PC-3 (cell line): ENCODE data around the gene MPPED1. TPM values are rescaled to one million over a fixed set of nuclear protein-coding genes. Genes with fewer than 3 reads are reported as not detected.

ENCODE experiments used
- ATAC-seq: fragments of 200-7000 bp; cut with Tn5 transposase; 2 replicates; pipeline ENCODE4 v1.9.1; 2020; ENCODE audit warnings: mild to moderate bottlenecking, moderate library complexity
- BruUV-seq: library from RNA; stranded (reverse); fragments of 400-500 nt; replicated peaks from 2 replicates; lab custom pipeline; 2021; lab: Mats Ljungman, UMichigan
- CTCF ChIA-PET: fragments of 300-600 bp; sonication (Branson Sonifier 250); formaldehyde crosslinking; loops from one replicate; lab custom pipeline; 2022; ENCODE audit warnings: antibody characterized with exemption; lab: Charles Lee
- POLR2A ChIA-PET: fragments of 300-600 bp; sonication (Branson Sonifier 250); formaldehyde crosslinking; loops from one replicate; lab custom pipeline; 2022; ENCODE audit warnings: antibody characterized with exemption; ENCODE audit not compliant: unreplicated experiment; lab: Charles Lee
- DNase-seq: peaks from one replicate; pipeline ENCODE4 v3.0.0-alpha.2; 2015
- H2AFZ ChIP-seq: fragments of 300-600 bp; sonication (generic); 2 replicates; pipeline ENCODE4 v1.6.0; 2016; ENCODE audit warnings: antibody characterized with exemption, low read length
- H3F3A ChIP-seq: fragments of 300-600 bp; sonication (generic); one replicate; pipeline ENCODE4 v1.6.0; 2017; ENCODE audit warnings: antibody characterized with exemption, low read length, control low read depth, mild to moderate bottlenecking; ENCODE audit not compliant: unreplicated experiment
- H3K27ac ChIP-seq: fragments of 300-600 bp; sonication (generic); 2 replicates; pipeline ENCODE4 v1.5.1; 2016; ENCODE audit warnings: mild to moderate bottlenecking, low read length
- H3K27me3 ChIP-seq: fragments of 300-600 bp; sonication (generic); 2 replicates; pipeline ENCODE4 v1.6.1; 2016; ENCODE audit warnings: low read length, mixed read lengths
- H3K36me3 ChIP-seq: fragments of 300-600 bp; sonication (generic); 2 replicates; pipeline ENCODE4 v1.6.1; 2016; ENCODE audit warnings: low read depth, mixed run types, low read length, mixed read lengths
- H3K4me1 ChIP-seq: fragments of 300-600 bp; sonication (generic); 2 replicates; pipeline ENCODE4 v1.5.1; 2016; ENCODE audit warnings: low read length; ENCODE audit not compliant: insufficient read depth
- H3K4me2 ChIP-seq: fragments of 300-600 bp; sonication (generic); 2 replicates; pipeline ENCODE4 v1.6.0; 2016; ENCODE audit warnings: low read length
- H3K4me3 ChIP-seq: fragments of 300-600 bp; sonication (generic); 2 replicates; pipeline ENCODE4 v1.5.1; 2016; ENCODE audit warnings: mild to moderate bottlenecking, low read length, mixed read lengths
- H3K79me2 ChIP-seq: fragments of 300-600 bp; sonication (generic); 2 replicates; pipeline ENCODE4 v1.6.1; 2017; ENCODE audit warnings: low read length, mixed read lengths
- H3K9ac ChIP-seq: fragments of 300-600 bp; sonication (generic); 2 replicates; pipeline ENCODE4 v1.6.0; 2016; ENCODE audit warnings: mild to moderate bottlenecking, low read length
- H3K9me2 ChIP-seq: fragments of 300-600 bp; sonication (generic); replicated peaks from 2 replicates; pipeline ENCODE4 v1.6.1; 2016; ENCODE audit warnings: mixed run types, low read length, mixed read lengths
- H3K9me3 ChIP-seq: fragments of 300-600 bp; sonication (generic); 2 replicates; pipeline ENCODE4 v1.6.1; 2016; ENCODE audit warnings: low read length, mixed read lengths
- H4K20me1 ChIP-seq: fragments of 300-600 bp; sonication (generic); 2 replicates; pipeline ENCODE4 v1.6.1; 2016; ENCODE audit warnings: low read length, mixed read lengths
- CTCF ChIP-seq: fragments of 300-600 bp; sonication (generic); conservative IDR thresholded peaks from 2 replicates; pipeline ENCODE4 v1.5.1; 2017; ENCODE audit warnings: antibody characterized with exemption, low read depth, mild to moderate bottlenecking, low read length
- EZH2 ChIP-seq: fragments of 300-600 bp; sonication (generic); IDR thresholded peaks from one replicate; pipeline ENCODE4 v1.6.1; 2017; ENCODE audit warnings: antibody characterized with exemption, mild to moderate bottlenecking, low read length; ENCODE audit not compliant: unreplicated experiment
- EZH2phosphoT487 ChIP-seq: fragments of 300-600 bp; sonication (generic); IDR thresholded peaks from 2 replicates; pipeline ENCODE4 v1.6.1; 2018; ENCODE audit warnings: mild to moderate bottlenecking, antibody characterized with exemption, low read length, borderline replicate concordance
- intact Hi-C: fragments of 100-400 bp; cut with micrococcal nuclease; formaldehyde crosslinking; loops from 2 replicates; pipeline ENCODE4 v1.9.0; 2023
- total RNA-seq: library from RNA; depleted of rRNA; stranded (reverse); fragments of >200 nt; gene quantifications from 2 replicates; pipeline ENCODE4 v1.2.3, GENCODE V29; 2014

Gene MPPED1
- total RNA-seq, 1 experiment from 2014 or later = not detected

GRCh38 chr22:43412808-43413795, 1.3 kb downstream of the MPPED1 start:
- POLR2A ChIA-PET = no interaction called here
- H3K27me3 ChIP-seq = peaks cover 71% of the 10 kb centered on the region

GRCh38 chr22:43413826-43414225, 2.0 kb downstream of the MPPED1 start:
- POLR2A ChIA-PET = no interaction called here

More at GRCh38 chr22:43412808-43413795, 1.3 kb downstream of the MPPED1 start:
- no peak overlapping the region for H3K9ac ChIP-seq
- TF ChIP-seq EZH2 (no peak), EZH2phosphoT487 (no peak), CTCF (no peak)
- H2AFZ ChIP-seq = no peak overlapping the region
- no peaks in the 10 kb centered on the region for H4K20me1 ChIP-seq
- no peaks in the 10 kb centered on the region for H3F3A ChIP-seq
- H3K4me1 ChIP-seq = no peaks in the 10 kb centered on the region
- H3K4me2 ChIP-seq = no peak overlapping the region
- no peak overlapping the region for H3K4me3 ChIP-seq
- H3K36me3 ChIP-seq = no peaks in the 10 kb centered on the region
- H3K9me3 ChIP-seq = no peaks in the 10 kb centered on the region
- DNase-seq (no peak), ATAC-seq (no peak)
- intact Hi-C loops = no loop called here
- BruUV-seq = no TSS peak
- H3K79me2 ChIP-seq = no peaks in the 10 kb centered on the region
- no peaks in the 10 kb centered on the region for H3K9me2 ChIP-seq
- no peak overlapping the region for H3K27ac ChIP-seq
- CTCF ChIA-PET = no interaction called here

More at GRCh38 chr22:43413826-43414225, 2.0 kb downstream of the MPPED1 start:
- no peaks in the 10 kb centered on the region for H3K9me3 ChIP-seq
- H3K27ac ChIP-seq = no peak overlapping the region
- H2AFZ ChIP-seq = no peak overlapping the region
- CTCF ChIA-PET = no interaction called here
- H3K79me2 ChIP-seq = no peaks in the 10 kb centered on the region
- H3K4me1 ChIP-seq = no peaks in the 10 kb centered on the region
- ATAC-seq = no peak
- no peaks in the 10 kb centered on the region for H3F3A ChIP-seq
- H3K27me3 ChIP-seq = peaks cover 78% of the 10 kb centered on the region
- intact Hi-C loops = no loop called here
- no peaks in the 10 kb centered on the region for H3K9me2 ChIP-seq
- no peak overlapping the region for H3K9ac ChIP-seq
- TF ChIP-seq CTCF = no peak
- no peak for TF ChIP-seq EZH2
- no peak for TF ChIP-seq EZH2phosphoT487
- H3K4me2 ChIP-seq = no peak overlapping the region
- H3K4me3 ChIP-seq = no peak overlapping the region
- no peaks in the 10 kb centered on the region for H3K36me3 ChIP-seq
- DNase-seq = no peak
- BruUV-seq = no TSS peak
- no peaks in the 10 kb centered on the region for H4K20me1 ChIP-seq
